Midbrain (tissue), 1 donor: ENCODE data around the gene RAB11FIP5.
"Not testable (repeated sequence)": the region's sequence is repeated elsewhere in the genome, so short reads cannot be mapped to it uniquely, and the experiment has no call there.

Experiments
- DNase-seq: peaks from one replicate; lab custom pipeline; 2025; lab: John Stamatoyannopoulos, UW

RAB11FIP5 gene, protein sequence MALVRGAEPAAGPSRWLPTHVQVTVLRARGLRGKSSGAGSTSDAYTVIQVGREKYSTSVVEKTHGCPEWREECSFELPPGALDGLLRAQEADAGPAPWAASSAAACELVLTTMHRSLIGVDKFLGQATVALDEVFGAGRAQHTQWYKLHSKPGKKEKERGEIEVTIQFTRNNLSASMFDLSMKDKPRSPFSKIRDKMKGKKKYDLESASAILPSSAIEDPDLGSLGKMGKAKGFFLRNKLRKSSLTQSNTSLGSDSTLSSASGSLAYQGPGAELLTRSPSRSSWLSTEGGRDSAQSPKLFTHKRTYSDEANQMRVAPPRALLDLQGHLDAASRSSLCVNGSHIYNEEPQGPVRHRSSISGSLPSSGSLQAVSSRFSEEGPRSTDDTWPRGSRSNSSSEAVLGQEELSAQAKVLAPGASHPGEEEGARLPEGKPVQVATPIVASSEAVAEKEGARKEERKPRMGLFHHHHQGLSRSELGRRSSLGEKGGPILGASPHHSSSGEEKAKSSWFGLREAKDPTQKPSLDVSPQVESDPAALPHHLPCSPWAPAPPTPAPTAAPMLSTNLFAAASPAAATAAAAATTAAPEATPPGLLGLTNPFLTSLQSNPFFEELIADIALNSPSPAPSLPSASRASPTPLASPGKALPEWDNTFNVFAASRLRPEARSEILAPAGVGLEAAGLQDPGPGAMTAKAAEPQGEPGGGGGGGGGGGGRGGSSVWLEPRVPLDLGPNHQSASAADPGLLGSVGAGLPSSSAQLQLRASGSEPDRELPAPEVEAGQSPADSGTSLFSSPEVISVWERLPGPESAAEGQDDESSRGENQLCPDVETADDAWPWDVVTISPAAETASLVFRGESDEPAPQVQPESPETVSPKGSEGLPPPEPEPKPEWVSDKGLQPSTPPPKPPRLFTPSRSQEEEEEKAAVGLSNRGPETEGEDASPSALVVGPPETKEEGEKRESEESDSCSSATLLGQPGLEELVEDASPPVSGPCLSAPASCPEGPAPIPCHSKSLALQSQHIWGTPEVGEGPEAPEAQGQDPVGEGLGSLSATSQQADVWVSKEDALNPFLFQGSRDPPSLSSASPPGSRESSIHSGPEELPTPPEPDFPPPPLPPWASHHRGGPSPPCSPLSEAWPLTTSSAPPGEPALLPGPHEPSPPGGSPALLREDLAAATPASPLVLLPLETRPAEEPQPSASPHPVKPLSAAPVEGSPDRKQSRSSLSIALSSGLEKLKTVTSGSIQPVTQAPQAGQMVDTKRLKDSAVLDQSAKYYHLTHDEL (N-terminal part only)

DNA sequence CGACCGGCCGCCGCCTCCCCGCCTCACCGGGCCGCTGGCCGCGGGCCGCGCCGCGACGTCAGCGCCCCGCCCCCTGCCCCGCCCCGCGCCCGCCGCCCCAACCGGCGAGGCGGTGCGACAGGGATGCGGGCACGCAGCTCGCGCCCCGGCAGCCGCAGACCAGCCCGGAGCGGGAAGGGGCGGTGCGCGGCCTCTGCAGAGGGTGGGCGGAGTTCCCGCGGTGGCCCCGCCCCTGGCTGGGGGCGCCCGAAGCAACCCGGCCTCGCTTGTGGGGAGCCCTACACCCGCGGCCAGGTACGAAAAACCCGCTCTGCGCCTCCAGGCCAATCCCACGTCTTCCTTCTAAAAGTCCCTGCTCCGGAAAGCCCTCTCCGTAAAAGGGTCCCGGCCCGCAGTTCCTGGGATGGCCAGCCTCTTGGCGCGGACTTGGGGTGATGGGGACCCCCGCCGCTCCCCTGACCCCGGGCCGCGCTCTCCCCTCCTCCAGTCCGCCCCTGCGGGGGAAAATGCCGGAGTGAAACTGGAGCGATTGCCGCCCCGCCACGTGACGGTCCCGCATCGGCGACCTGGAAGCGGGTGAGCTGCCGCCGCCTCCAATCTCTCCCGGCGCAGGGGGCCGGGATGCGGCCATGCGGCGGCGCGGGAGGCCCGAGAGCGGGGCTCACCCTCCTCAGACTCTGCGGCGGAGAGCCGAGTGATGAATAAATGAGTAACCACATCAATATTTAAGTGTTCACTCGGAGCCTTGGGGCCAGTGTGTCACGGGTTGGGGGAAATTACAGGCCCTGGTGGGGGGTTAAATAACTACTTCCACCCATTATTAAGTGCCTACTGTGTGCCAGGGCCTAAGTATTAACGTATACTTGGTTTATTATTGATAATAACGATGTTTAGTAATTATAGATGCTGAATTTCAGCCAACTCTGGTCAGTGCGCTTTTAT is at the start of gene RAB11FIP5:
RAB11FIP5 (minus strand) TSS at position 36 of the 942 bp plus-strand sequence. CDS start 171 bp downstream, outside the sequence.
- peak; percentile 70 for DNase-seq

DNA sequence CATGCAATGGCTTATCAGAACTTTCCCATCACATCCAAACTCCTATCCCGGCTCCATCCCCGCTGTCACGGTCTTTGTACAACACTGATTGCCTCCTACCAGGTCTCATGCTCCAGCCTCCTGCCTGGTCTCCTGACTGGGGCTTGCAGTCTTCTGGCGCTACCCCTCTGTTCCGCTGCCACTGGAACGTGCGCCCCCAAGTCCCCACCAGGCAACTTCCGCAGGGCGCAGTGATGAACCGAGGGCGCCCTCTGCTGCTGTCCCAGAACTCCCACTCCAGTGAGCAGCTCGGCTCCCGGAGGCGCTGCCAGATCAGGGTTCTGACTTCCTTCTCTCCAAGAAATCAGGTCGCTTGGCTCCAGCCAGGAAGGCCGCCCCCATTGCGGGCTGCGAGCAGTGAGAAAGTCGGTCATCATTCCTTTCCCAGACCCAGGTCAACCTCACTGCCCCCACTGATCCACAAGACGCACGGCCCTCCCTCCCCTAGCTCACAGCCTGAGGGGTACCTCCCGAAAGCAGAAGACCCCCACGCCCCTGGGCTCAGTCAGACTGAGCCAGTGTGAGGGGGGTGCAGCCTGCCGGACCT is 43.9 kb upstream of the RAB11FIP5 start:
- peak; percentile 59 for DNase-seq

DNA sequence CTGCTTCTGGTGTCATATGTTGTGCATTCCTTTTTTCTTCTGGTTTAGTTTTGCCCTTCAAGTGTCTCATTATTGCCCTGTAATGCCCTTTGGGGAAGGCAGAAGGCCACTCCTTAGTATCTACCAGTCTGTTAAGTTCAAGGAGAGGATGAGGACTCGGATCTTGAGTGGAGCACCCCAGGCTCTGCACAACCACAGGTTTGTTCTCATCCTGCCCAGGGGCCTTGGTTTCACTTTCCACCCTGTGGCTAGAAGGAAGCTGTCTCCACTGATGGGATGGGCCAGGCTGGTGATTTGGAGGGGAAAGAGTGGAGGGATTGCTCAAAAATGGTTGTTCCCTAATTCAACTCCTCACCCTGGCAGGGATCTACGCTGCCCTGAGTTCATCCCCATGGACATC is 30.2 kb upstream of the RAB11FIP5 start:
- no peak for DNase-seq

DNA sequence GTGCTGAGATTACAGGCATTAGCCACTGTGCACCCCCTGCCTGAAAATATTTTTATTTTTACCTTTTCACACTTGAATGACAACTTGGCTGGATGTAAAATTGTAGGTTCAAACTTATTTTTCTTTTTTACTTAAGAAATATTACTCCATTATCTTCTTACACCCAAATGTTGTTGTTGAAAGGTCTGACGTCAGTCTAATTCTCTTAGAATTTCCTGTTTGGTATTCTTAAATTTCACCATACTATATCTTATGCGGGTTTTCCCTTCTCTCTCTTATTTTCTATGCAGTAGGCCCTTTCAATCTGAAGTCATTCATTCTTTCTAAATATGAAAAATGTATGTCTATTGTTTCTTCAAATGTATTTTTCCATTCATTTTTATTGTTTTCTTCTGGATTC is 29.1 kb upstream of the RAB11FIP5 start:
- DNase-seq: no peak

DNA sequence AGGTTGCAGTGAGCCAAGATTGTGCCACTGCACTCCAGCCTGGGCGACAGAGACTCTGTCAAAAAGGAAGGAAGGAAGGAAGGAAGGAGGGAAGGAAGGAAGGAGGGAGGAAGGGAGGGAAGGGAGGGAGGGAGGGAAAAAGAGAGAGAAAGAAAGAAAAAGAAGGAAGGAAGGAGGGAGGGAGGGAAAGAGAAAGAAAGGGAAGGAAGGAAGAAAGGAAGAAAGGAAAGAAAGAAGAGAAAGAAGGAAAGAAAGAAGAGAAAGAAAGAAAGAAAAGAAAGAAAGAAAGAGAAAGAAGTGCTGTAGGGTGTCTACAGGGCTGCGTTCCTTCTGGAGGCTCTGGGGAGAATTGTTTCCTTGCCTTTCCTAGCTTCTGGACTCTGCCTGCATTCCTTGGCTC is 22.5 kb upstream of the RAB11FIP5 start:
- DNase-seq: no peak

DNA sequence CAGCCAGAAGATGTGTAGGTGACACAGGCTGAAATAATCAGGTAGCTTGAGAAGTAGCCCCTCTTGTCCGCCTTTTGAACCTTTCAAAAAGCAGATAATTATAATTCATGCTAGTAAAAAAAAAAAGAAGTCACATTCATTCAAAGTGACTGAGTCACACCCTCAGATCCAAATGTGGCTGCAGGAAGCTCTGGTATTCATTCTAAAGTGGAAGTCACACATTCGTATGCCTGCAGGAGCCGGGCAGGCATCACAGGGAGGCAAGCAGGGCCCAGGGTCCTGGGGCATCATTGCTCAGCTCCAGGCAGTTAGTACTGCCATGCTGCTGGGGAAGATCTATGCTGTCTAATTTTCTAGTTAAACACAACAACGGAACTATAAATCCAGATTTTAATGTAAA is 21.7 kb upstream of the RAB11FIP5 start:
- no peak for DNase-seq

DNA sequence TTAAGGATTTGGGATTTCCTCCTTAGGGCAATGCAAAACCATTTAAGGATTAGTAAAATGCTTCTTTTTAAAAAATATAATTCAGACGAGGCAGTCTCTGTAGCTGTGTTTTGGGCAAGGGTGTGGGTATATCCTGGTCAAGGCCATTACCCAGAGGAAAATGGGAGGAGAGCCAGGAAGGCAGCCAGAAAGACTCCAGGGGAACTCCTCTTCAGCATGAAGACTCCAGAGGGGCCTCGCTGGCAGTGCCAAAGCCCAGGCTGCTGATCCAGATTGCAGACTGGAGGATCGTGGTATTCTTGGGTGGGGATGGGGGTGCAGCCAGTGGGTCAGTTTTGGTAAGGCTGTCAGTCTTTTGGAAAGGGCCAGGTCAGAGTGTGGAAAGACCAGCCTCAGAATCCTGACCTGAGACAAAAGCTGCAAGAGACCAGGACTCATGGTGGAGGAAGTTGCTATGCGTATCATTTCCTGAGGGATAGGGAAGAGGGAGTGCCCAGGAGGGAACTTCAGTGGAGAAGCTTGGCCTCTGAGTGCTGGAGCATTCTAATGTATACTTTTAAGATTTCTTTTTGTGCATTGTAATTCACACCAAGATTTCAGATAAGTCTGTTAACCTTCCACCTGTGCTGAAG is 20.9 kb upstream of the RAB11FIP5 start:
- no peak for DNase-seq

DNA sequence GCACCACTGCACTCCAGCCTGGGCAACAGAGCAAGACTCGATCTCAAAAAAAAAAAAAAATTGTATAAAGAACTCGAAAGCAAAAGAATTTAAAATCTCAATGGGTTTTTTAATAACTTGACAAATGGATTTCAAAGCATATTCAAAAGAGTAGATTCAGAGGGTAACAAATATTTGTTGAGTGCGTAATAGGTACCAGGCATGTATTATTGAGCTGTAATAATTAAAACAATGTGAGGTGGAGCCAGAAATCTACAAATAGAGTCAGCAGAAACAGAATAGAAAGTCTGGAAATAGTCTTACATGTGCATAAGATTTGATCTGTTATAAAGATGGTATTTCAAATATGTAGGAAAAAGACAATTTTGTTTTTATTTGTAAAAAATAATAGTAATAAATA is 19.1 kb upstream of the RAB11FIP5 start:
- no peak for DNase-seq

DNA sequence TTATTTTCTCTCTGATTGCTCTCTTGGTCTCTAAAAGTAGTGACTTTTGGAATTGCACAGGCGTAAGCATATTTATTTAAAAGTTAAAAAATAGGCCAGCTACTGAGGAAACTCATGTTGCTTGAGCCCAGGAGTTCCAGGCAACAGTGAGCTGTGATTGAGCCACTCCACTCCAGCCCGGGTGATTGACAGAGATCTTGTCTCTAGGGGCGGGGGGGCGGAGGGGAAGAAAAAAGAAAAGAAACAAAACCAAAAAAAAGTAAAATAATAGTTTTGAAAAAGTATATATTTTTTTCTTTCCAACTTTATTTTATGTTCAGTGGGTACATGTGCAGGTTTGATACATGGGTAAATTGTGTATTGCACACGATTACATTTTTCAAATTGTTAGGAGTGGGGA is 18.0 kb upstream of the RAB11FIP5 start:
- DNase-seq: no peak

DNA sequence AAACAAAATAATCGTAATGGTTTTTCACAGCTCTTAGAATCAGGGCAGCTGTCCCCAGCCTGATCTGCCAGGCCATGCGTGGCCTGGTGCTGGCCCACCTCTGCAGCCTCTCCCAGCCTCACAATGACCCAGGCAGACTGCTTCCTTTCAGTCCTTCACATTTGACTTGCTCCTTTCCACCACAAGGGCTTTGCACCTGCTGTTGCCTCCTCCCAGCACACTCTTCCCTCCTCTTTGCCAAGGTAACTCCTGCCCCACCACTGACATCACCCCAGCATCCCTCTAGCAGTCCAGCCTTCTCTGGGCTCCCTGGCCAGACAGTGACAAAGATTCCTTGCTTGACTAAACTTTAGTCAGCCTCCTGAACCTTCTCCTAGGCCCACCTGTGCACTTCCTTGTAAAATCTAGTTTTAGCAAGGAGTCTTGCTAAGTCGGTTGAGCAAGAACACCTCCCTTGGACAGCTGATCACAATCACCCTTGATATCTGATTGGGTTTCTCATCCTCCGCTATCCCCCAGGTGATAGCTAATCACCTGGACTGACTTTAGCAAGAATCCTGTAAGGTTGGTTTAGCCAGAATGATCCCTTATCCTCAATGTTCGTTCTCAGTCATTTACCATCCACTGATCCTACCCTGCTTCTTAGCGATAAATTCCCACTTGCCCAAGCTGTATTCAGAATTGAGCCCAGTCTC is 16.2 kb upstream of the RAB11FIP5 start:
- no peak for DNase-seq

DNA sequence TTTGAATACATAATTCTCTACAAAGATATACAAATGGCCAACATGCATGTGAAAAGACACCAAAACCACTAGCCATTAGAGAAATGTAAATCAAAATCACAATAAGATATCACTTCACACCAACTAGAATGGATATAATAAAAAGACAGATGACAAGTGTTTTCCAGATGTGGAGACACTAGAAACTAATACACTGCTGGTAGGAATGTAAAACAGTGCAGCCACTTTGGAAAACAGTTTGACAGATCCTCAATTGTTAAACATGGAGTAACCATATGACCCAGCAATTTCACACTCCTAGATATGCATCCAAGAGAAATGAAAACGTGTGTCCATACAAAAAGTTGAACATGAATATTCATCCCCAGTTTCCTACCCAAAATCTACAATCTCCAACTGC is 9.8 kb upstream of the RAB11FIP5 start:
- no peak for DNase-seq

DNA sequence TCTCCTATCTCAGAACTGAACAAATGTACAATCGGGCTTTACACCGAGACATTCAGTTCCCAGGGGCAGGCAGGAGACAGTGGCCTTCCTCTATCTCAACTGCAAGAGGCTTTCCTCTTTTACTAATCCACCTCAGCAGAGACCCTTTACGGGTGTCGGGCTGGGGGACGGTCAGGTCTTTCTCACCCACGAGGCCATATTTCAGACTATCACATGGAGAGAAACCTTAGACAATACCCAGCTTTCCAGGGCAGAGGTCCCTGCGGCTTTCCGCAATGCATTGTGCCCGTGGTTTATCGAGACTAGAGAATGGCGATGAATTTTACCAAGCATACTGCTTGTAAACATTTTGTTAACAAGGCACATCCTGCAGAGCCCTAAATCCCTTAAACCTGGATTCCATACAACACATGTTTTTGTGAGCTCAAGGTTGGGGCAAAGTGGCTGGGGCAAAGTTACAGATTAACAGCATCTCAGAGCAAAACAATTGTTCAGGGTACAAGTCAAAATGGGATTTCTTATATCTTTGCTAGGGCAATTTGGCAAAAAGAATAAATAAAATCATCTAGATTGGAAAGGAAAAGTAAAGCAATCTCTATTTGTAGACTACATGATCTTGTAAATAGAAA is 7.0 kb upstream of the RAB11FIP5 start:
- DNase-seq: not testable (repeated sequence)

DNA sequence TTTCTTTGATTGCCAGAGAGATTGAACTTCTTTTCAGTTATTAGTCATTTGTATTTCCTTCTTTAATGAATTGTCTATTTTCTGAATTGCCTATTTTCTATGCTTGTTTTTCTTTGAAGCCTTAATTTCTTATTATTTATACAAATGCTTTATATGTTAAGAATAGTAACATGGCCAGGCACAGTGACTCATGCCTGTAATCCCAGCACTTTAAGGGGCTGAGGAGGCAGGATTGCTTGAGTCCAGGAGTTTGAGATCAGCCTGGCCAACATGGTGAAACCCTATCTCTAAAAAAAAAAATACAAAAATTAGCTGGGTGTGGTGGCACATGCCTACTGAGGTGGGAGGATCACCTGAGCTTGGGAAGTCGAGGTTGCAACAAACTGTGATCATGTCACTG is 4.7 kb upstream of the RAB11FIP5 start:
- DNase-seq: no peak

DNA sequence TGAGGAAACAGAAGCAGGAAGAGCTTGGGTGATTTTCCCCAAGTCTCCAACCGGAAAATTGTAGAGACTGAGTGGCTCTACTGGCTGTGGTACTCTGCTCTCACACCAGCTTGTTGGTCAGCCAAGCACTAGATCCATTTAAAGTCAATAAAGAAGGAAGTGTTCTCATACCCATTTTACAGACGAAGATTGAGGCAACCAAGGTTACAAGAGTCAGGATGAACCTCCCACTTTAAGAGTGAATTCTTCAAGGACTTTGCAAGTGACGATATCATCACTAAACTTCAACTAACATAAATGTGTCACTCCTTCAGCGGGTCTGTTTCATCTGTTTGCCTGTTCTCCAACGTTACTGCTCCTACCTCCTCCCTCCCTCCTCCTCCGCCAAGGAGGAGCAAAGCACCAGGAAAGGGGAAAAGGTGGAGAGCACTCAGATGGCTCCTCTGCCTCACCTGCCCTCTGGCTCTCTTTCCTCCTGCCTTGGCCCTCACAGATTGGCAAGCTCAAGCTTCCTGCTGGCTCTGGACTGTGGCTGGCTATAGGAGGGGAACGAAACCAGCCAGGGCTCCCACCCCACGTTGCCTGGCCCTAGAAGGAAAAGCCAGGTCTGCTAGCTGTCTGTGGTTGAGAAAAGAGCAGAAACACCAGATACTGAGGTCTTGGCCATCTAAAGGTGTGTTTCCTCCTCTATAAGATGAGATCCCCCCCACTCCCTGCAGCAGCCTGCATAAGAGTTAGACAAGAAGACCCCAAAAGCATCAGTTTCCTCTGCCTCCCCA is 3.6 kb upstream of the RAB11FIP5 start:
- no peak for DNase-seq

DNA sequence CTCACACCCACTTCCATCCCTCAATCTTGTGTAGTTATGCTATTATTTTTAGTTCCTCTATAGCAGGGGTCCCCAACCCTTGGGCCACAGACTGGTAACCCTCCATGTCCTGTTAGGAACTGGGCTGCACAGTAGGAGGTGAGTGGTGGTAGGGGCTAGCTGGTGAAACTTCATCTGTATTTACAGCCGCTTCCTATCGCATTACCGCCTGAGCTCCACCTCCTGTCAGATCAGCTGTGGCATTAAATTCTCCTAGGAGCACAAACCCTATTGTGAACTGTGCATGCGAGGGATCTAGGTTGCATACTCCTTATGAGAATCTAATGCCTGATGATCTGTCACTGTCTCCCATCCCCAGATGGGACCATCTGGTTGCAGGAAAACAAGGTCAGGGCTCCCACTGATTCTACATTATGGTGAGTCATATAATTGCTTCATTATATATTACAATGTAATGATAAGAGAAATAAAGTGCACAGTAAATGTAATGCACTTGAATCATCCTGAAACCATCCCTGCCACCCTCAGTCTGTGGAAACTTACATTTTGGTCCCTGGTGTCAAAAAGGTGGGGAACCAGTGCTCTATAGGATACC is 1.6 kb upstream of the RAB11FIP5 start:
- DNase-seq: no peak

DNA sequence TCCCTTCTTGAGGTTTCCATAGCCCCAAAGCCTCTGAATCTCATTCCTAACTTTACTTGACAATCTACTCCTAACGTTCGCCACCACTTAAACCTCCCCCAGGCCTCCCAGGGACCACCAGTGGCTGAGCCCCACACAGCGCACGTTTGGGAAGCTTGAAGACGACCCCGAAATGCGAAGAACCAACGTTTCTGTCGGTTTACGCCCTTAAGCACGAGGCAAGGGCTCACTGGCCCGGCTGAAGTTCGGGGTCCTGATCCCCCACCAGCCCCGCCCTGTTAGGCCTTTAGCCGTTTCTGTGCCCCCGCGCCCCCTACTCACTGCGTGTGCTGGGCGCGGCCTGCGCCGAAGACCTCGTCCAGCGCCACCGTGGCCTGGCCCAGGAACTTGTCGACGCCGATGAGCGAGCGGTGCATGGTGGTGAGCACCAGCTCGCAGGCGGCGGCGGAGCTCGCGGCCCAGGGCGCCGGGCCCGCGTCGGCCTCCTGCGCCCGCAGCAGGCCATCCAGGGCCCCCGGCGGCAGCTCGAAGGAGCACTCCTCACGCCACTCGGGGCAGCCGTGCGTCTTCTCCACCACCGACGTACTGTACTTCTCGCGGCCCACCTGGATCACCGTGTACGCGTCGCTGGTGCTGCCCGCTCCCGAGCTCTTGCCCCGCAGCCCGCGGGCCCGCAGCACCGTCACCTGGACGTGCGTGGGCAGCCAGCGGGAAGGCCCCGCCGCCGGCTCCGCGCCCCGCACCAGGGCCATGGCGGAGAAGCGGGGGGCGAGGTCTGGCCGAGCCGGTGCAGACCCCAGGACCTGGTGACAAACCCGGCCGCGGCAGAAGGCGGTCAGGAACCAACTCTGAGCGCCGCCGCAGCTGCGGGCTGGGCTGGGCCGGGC is 479 bp downstream of the RAB11FIP5 start:
- no peak for DNase-seq
